Renal cortical epithelial cell (primary cell): Measurements from ENCODE around the gene NUDT16L1. TPM values are rescaled to one million over a fixed set of nuclear protein-coding genes. Genes with fewer than 3 reads are reported as not detected.
A peak's percentile ranks its signal among the peaks of the same experiment; 100 is the strongest.

Experiments
- DNase-seq: peaks from one replicate; pipeline ENCODE4 v3.0.0-alpha.2; 2011; ENCODE audit warnings: low read depth
- total RNA-seq: library from RNA; depleted of rRNA; stranded (reverse); fragments of >200 nt; gene quantifications from 2 replicates; pipeline ENCODE4 v1.2.3, GENCODE V29; 2014

Gene NUDT16L1
- total RNA-seq, 1 donor from 2014 or later: 49.2 TPM

GRCh38 chr16:4694642-4695451, 1.5 kb downstream of the NUDT16L1 start:
- DNase-seq: no peak

GRCh38 chr16:4695473-4696171, 2.3 kb downstream of the NUDT16L1 start:
- no peak for DNase-seq

- DNase-seq: no peak
Observed at GRCh38 chr16:4696172-4696904, 3.0 kb downstream of the NUDT16L1 start.

- DNase-seq: no peak
Observed at GRCh38 chr16:4696905-4697847, 3.8 kb downstream of the NUDT16L1 start.

- DNase-seq: no peak
Observed at GRCh38 chr16:4697848-4698291, 4.5 kb downstream of the NUDT16L1 start.

GRCh38 chr16:4698321-4699045, 5.1 kb downstream of the NUDT16L1 start:
- no peak for DNase-seq

GRCh38 chr16:4699046-4699556, 5.7 kb downstream of the NUDT16L1 start:
- no peak for DNase-seq

GRCh38 chr16:4700380-4700996, 7.1 kb downstream of the NUDT16L1 start:
- DNase-seq: no peak

GRCh38 chr16:4700997-4701743, 7.8 kb downstream of the NUDT16L1 start:
- DNase-seq: no peak

GRCh38 chr16:4701791-4702465, 8.6 kb downstream of the NUDT16L1 start:
- DNase-seq: no peak

- peak; percentile 69 for DNase-seq
Observed at GRCh38 chr16:4702466-4702808, 9.1 kb downstream of the NUDT16L1 start.

GRCh38 chr16:4703906-4704305, 10.5 kb downstream of the NUDT16L1 start:
- DNase-seq: no peak

GRCh38 chr16:4704491-4704890, 11.1 kb downstream of the NUDT16L1 start:
- no peak for DNase-seq

GRCh38 chr16:4704913-4705312, 11.6 kb downstream of the NUDT16L1 start:
- no peak for DNase-seq

- DNase-seq: no peak
Observed at GRCh38 chr16:4706871-4707270, 13.5 kb downstream of the NUDT16L1 start.

- no peak for DNase-seq
Observed at GRCh38 chr16:4709481-4709880, 16.1 kb downstream of the NUDT16L1 start.

- no peak for DNase-seq
Observed at GRCh38 chr16:4713663-4714501, 20.5 kb downstream of the NUDT16L1 start.

GRCh38 chr16:4714996-4715395, 21.6 kb downstream of the NUDT16L1 start:
- no peak for DNase-seq
